Thyroid gland (tissue), 4 donors: ENCODE results near the gene TMEM254. TPM values are rescaled to one million over a fixed set of nuclear protein-coding genes. Genes with fewer than 3 reads are reported as not detected.

ENCODE experiments used
- DNase-seq, 2 donors: peaks; one replicate each; pipeline ENCODE4 v3.0.0-alpha.2; 2019
- H3K27ac ChIP-seq, 3 donors: fragments of 200-600 bp; sonication (generic); 1 replicate in 2 of 3; 2 replicates in 1 of 3; pipeline ENCODE4 v1.5.1; 2016 to 2019; ENCODE audit warnings: mild to moderate bottlenecking in 1 of 3, moderate library complexity in 1 of 3
- H3K27me3 ChIP-seq: fragments of 200-600 bp; sonication (generic); one replicate; pipeline ENCODE4 v1.5.1; 2019
- H3K36me3 ChIP-seq, 2 donors: fragments of 200-600 bp; sonication (generic); one replicate each; pipeline ENCODE4 v1.5.1; 2016 to 2019
- H3K4me1 ChIP-seq, 2 donors: fragments of 200-600 bp; sonication (generic); one replicate each; pipeline ENCODE4 v1.5.1; 2017 to 2019
- H3K4me3 ChIP-seq, 3 donors: fragments of 200-600 bp; sonication (generic); replicated peaks in 1 of 3; 1 replicate in 2 of 3; 2 replicates in 1 of 3; pipeline ENCODE4 v1.5.1; 2016; ENCODE audit warnings: mild to moderate bottlenecking in 1 of 3
- H3K9me3 ChIP-seq: fragments of 200-600 bp; sonication (generic); one replicate; pipeline ENCODE4 v1.5.1; 2017
- POLR2A ChIP-seq, 2 donors: fragments of 450-650 bp; IDR thresholded peaks; one replicate each; pipeline ENCODE4 v1.6.1; 2017; ENCODE audit warnings: antibody characterized with exemption in 2 of 2, mild to moderate bottlenecking in 2 of 2, moderate library complexity in 1 of 2
- WGBS, 2 donors: methylation state at CpG; one replicate each; pipeline ENCODE4 v1.1.5; 2017; 5-methylcytosine and 5-hydroxymethylcytosine counted together
- intact Hi-C: fragments of 100-400 bp; cut with DNase I; formaldehyde crosslinking; loops from one replicate; pipeline ENCODE4 v1.15.1; 2023
- total RNA-seq, 4 donors: library from RNA; depleted of rRNA; stranded (reverse); fragments of >200 nt; gene quantifications; one replicate each; pipeline ENCODE4 v1.2.3, GENCODE V29; 2016
- TF ChIP-seq, protein P1 (sequence below), 6 experiments: fragments of 200-600 bp in 3 of 6; fragments of 450-650 bp in 3 of 6; sonication (generic) in 3 of 6; IDR thresholded peaks; one replicate each; pipeline ENCODE4 v1.5.1; 2016 to 2019; ENCODE audit warnings: antibody characterized with exemption in 6 of 6, mild to moderate bottlenecking in 2 of 6, inconsistent platforms in 1 of 6, moderate library complexity in 1 of 6

TMEM254 gene
- total RNA-seq, 4 donors from 2014 or later, result 12.2 to 25.0 (median 19.8) TPM

DNA sequence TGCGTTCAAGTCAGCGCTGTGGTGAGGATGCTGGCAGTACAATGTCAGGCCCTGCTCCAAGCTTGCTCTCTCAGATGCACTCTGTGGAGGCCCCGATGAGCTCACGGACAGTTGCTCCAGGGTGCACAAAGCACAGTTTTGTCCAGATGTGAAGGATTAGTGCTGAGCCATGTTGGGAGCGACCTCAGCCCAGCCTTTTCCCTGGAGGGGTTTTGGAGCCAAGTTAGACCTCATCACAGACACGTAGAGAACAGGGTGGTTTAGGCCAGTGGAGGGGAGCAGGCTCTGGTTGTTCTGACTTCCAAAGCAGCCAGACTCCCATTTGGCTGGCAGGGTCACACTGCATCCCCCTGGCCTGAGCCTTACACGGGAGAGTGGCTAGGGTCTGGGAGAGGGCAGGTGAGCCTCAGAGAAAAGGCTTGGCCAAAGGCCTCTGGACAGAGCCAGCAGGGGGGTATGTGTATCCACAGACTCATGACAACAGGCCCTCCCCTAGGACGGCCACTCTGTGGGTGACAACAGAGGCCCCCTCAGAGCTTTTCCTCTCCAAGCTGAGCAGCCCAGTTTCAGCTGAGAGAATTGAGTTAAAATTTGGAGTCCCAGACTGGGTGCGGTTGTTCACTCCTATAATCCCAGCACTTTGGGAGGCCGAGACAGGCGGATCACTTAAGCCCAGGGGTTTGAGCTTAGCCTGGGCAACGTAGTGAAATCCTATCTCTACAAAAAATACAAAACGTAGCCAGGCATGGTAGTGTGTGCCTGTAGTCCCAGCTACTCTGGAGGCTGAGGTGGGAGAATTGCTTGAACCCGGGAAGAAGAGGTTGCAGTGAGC lies 58.8 kb downstream of the TMEM254 start:
- Histone ChIP-seq H3K9me3 (no peaks in the 10 kb centered on the region), H3K4me1 (peaks cover 0 to 6% of the 10 kb centered on the region in 2 donors), H3K36me3 (no peaks in the 10 kb centered on the region), H3K27ac (peak overlapping the region; percentile 17 to 39 (median 24)), H3K4me3 (no peak overlapping the region), H3K27me3 (no peaks in the 10 kb centered on the region)
- no peak for DNase-seq
- WGBS, 2 donors, result 83 to 89% methylated on average over 13 to 14 of the region's 14 CpGs
- intact Hi-C loops, result no loop called here
- TF ChIP-seq, protein P1, sequence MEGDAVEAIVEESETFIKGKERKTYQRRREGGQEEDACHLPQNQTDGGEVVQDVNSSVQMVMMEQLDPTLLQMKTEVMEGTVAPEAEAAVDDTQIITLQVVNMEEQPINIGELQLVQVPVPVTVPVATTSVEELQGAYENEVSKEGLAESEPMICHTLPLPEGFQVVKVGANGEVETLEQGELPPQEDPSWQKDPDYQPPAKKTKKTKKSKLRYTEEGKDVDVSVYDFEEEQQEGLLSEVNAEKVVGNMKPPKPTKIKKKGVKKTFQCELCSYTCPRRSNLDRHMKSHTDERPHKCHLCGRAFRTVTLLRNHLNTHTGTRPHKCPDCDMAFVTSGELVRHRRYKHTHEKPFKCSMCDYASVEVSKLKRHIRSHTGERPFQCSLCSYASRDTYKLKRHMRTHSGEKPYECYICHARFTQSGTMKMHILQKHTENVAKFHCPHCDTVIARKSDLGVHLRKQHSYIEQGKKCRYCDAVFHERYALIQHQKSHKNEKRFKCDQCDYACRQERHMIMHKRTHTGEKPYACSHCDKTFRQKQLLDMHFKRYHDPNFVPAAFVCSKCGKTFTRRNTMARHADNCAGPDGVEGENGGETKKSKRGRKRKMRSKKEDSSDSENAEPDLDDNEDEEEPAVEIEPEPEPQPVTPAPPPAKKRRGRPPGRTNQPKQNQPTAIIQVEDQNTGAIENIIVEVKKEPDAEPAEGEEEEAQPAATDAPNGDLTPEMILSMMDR (IDR thresholded peaks at IDR 0.05), result no peak
- no peak for TF ChIP-seq POLR2A (IDR thresholded peaks at IDR 0.05)

DNA sequence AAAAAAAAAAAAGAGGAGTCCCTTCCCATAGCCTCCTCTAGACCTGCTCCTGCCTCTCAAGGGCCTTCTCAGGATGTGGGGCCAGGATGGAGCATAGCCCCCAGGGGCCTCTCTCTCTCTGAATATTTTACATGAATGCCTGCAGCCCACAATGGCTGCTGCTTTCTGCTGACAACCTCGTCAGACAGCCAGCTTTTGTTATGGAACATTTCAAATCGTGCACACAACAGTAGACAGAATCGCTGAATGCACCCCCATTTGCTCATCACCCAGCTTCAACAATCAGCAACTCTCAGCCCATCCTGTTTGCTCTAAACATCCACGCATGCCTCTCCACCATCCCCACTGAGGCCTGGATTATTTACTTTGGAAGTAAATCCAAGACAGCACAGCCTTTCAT lies 59.5 kb downstream of the TMEM254 start:
- no peak for DNase-seq
- Histone ChIP-seq H3K27ac (no peak overlapping the region), H3K36me3 (no peaks in the 10 kb centered on the region), H3K9me3 (no peaks in the 10 kb centered on the region), H3K27me3 (no peaks in the 10 kb centered on the region), H3K4me1 (peaks cover 0 to 6% of the 10 kb centered on the region in 2 donors), H3K4me3 (no peak overlapping the region)
- TF ChIP-seq POLR2A (IDR thresholded peaks at IDR 0.05), result no peak
- TF ChIP-seq, protein P1 (IDR thresholded peaks at IDR 0.05), result no peak
- intact Hi-C loops, result no loop called here
- 61% methylated on average over 4 of the region's 4 CpGs for WGBS, 2 donors

DNA sequence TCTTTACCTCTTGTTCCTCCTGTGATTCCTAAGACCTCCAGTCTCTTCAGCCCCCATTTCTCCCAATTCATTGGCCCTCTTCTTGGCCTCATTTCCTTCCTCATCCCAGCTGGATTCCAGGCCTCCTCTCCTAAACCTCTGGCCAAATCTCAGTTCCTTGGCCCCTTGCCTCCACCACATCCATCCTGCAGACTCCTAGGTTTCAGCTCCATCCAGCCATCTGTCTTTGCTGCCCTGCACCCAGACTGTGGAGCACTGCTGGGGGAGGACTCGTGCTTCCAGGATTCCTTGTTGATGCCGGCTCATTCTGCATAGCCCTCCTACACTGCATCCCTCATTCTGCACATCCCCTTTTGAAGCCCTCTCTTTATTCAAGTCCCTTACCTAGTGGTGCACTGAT lies 60.8 kb downstream of the TMEM254 start:
- no peak for DNase-seq
- Histone ChIP-seq H3K4me3 (no peak overlapping the region), H3K4me1 (peaks cover 5 to 11% of the 10 kb centered on the region in 2 donors), H3K36me3 (no peaks in the 10 kb centered on the region), H3K27ac (no peak overlapping the region), H3K9me3 (no peaks in the 10 kb centered on the region), H3K27me3 (no peaks in the 10 kb centered on the region)
- 74 to 90% methylated on average over 2 of the region's 2 CpGs for WGBS, 2 donors
- no peak for TF ChIP-seq POLR2A (IDR thresholded peaks at IDR 0.05)
- TF ChIP-seq, protein P1 (IDR thresholded peaks at IDR 0.05), result no peak
- intact Hi-C loops, result no loop called here

DNA sequence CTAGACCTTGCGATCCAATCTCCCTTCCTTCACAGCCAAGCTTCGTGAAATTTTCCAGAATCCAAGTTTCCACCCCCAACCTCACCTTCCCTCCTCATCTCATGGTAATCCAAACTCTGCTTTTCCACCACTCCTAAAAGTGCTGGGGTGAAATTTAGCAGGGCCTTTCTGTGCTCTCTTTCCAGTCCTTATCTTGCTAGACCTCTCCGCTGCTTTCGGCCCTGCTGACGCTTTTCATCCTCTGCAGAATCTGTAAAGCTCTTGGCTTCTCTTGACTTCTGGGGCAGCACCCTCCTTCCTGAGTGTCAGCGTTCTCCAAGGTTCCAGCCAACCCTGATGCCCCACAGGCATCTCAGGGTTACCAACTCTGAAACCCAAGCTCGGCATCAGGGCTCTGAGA lies 61.8 kb downstream of the TMEM254 start:
- DNase-seq, result no peak
- Histone ChIP-seq H3K4me3 (no peak overlapping the region), H3K9me3 (no peaks in the 10 kb centered on the region), H3K27ac (no peak overlapping the region), H3K36me3 (no peaks in the 10 kb centered on the region), H3K27me3 (no peaks in the 10 kb centered on the region), H3K4me1 (peaks cover 10 to 19% of the 10 kb centered on the region in 2 donors)
- TF ChIP-seq POLR2A (IDR thresholded peaks at IDR 0.05), result no peak
- TF ChIP-seq, protein P1 (IDR thresholded peaks at IDR 0.05), result no peak
- WGBS, 2 donors, result 88 to 90% methylated on average over 7 of the region's 7 CpGs
- intact Hi-C loops, result loop anchor here (5.0 to 10.0 kb wide), 2 partner anchors 82 to 765 kb away; no protein-coding TSS in a partner anchor
